Keratinocyte (primary cell): ENCODE data around the gene CFAP299.

ENCODE experiments used
- EZH2 ChIP-seq: IDR thresholded peaks from one replicate; pipeline ENCODE4 v1.6.1; 2012; ENCODE audit warnings: inconsistent platforms, mild to moderate bottlenecking, low read length, moderate library complexity
- TF ChIP-seq, protein P1 (sequence below), 3 experiments: IDR thresholded peaks in 1 of 3; conservative IDR thresholded peaks in 1 of 3; optimal IDR thresholded peaks in 1 of 3; 2 replicates in 2 of 3; 3 replicates in 1 of 3; pipeline versions ENCODE3 to v1.5.1; 2011; ENCODE audit warnings: low read length in 3 of 3, mild to moderate bottlenecking in 3 of 3, moderate library complexity in 2 of 3, control low read depth in 1 of 3, inconsistent platforms in 1 of 3; ENCODE audit not compliant: insufficient read depth in 2 of 3; ENCODE audit errors: extremely low read depth in 1 of 3

DNA sequence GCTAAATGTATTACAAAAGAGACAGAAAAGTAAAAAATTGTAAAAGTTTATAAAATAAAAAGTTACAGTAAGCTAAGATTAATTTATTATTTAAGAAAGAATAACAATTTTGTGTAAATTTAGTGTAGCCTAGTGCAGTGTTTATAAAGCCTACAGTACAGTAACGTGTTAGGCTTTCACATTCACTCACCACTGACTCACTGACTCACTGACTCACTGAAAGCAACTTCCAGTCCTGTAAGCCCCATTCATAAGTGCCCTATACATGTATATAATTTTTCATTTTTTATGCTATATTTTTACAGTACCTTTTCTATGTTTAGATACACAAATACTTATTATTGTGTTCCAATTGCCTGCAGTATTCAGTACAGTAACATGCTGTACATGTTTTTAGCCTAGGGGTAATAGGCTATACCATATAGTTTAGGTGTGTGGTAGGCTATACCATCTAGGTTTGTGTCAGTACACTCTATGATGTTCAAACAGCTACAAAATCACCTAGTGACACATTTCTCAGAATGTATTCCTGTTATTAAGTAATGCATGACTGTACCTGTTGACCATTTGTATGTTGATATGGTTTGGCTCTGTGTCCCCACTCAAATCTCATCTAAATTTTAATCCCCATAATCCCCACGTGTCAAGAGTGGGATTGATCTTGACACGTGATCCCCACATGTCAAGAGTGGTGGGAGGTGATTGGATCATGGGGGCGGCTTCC is 57.9 kb downstream of the CFAP299 start:
- TF ChIP-seq, protein P1, sequence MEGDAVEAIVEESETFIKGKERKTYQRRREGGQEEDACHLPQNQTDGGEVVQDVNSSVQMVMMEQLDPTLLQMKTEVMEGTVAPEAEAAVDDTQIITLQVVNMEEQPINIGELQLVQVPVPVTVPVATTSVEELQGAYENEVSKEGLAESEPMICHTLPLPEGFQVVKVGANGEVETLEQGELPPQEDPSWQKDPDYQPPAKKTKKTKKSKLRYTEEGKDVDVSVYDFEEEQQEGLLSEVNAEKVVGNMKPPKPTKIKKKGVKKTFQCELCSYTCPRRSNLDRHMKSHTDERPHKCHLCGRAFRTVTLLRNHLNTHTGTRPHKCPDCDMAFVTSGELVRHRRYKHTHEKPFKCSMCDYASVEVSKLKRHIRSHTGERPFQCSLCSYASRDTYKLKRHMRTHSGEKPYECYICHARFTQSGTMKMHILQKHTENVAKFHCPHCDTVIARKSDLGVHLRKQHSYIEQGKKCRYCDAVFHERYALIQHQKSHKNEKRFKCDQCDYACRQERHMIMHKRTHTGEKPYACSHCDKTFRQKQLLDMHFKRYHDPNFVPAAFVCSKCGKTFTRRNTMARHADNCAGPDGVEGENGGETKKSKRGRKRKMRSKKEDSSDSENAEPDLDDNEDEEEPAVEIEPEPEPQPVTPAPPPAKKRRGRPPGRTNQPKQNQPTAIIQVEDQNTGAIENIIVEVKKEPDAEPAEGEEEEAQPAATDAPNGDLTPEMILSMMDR (optimal IDR thresholded peaks at IDR 0.05 in 1 of 3, IDR thresholded peaks at IDR 0.05 in 1 of 3, conservative IDR thresholded peaks at IDR 0.05 in 1 of 3; ENCODE audit: extremely low read depth in 1 of 3, insufficient read depth in 2 of 3, low read length in 3 of 3): no peak
- TF ChIP-seq EZH2: no peak
